Progenitor cell of endocrine pancreas (in vitro differentiated cells): ENCODE data around the gene JADE1. TPM values are rescaled to one million over a fixed set of nuclear protein-coding genes. Genes with fewer than 3 reads are reported as not detected.

Source experiments
- DNase-seq: peaks from one replicate; pipeline ENCODE4 v3.0.0; 2021; ENCODE audit warnings: low spot score; ENCODE audit not compliant: unreplicated experiment
- H3K27ac Mint-ChIP-seq: 2 replicates; pipeline ENCODE4 v1.8.0; 2021; ENCODE audit warnings: mild to moderate bottlenecking, moderate library complexity, mixed read lengths
- H3K27me3 Mint-ChIP-seq: 2 replicates; pipeline ENCODE4 v1.8.0; 2021; ENCODE audit warnings: mixed read lengths
- H3K36me3 Mint-ChIP-seq: 2 replicates; pipeline ENCODE4 v1.8.0; 2022; ENCODE audit warnings: mixed read lengths; ENCODE audit not compliant: insufficient read depth
- H3K4me1 Mint-ChIP-seq: 2 replicates; pipeline ENCODE4 v1.8.0; 2021; ENCODE audit warnings: low read depth, mixed read lengths
- H3K4me3 Mint-ChIP-seq: 2 replicates; pipeline ENCODE4 v1.8.0; 2021; ENCODE audit warnings: low read depth, mild to moderate bottlenecking, moderate library complexity, mixed read lengths
- H3K9me3 Mint-ChIP-seq: 2 replicates; pipeline ENCODE4 v1.8.0; 2021; ENCODE audit warnings: low read depth, mixed read lengths
- total RNA-seq: library from RNA; stranded (reverse); gene quantifications from 2 replicates; pipeline ENCODE4 v1.2.1, GENCODE V29; 2021
- TF ChIP-seq, protein P1 (sequence below): fragments of 200-600 bp; sonication (generic); IDR thresholded peaks from one replicate; pipeline ENCODE4 v1.5.0; 2021; ENCODE audit warnings: antibody characterized with exemption, mild to moderate bottlenecking; ENCODE audit not compliant: unreplicated experiment

Gene JADE1
- total RNA-seq, 1 donor from 2014 or later, result 35.3 TPM

DNA sequence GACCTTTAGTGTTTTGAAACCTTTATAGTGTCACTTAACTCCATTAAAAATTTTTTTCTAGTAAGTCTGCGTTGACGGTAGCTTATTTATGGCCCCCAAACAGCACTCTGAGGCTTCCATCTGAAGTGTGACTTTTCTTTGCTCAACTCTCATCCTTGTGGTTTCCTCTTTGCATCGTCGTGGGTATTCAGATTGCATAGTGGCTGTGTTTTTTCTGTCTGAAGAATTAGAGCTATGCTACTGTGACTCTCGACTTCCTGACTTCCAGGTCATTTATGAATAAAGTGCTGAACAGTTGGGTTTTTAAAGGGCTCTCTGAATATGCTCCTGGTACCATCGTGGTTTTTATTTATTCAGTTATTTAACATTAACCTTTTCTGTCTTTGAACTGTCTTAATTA is 44.9 kb downstream of the JADE1 start:
- no peaks in the 10 kb centered on the region for H3K27me3 Mint-ChIP-seq
- H3K4me3 Mint-ChIP-seq, result no peak overlapping the region
- no peak for DNase-seq
- no peaks in the 10 kb centered on the region for H3K9me3 Mint-ChIP-seq
- no peaks in the 10 kb centered on the region for H3K4me1 Mint-ChIP-seq
- no peak overlapping the region for H3K27ac Mint-ChIP-seq
- TF ChIP-seq, protein P1, sequence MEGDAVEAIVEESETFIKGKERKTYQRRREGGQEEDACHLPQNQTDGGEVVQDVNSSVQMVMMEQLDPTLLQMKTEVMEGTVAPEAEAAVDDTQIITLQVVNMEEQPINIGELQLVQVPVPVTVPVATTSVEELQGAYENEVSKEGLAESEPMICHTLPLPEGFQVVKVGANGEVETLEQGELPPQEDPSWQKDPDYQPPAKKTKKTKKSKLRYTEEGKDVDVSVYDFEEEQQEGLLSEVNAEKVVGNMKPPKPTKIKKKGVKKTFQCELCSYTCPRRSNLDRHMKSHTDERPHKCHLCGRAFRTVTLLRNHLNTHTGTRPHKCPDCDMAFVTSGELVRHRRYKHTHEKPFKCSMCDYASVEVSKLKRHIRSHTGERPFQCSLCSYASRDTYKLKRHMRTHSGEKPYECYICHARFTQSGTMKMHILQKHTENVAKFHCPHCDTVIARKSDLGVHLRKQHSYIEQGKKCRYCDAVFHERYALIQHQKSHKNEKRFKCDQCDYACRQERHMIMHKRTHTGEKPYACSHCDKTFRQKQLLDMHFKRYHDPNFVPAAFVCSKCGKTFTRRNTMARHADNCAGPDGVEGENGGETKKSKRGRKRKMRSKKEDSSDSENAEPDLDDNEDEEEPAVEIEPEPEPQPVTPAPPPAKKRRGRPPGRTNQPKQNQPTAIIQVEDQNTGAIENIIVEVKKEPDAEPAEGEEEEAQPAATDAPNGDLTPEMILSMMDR, result no peak
- H3K36me3 Mint-ChIP-seq, result peaks cover 42% of the 10 kb centered on the region

DNA sequence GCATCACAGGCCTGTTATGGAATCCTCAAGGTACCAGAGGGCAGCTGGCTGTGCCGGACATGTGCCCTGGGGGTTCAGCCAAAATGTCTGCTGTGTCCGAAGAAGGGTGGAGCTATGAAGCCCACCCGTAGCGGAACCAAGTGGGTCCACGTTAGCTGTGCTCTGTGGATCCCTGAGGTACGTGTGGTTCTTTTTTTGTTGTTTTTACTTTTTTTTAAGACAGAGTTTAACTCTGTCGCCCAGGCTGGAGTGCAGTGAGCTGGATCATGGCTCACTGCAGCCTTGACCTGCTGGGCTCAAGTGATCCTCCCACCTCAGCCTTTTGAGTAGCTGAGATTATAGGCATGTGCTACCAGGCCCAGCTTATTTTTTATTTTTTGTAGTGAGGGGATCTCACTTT is 46.1 kb downstream of the JADE1 start:
- Mint-ChIP-seq H3K9me3 (no peaks in the 10 kb centered on the region), H3K27me3 (no peaks in the 10 kb centered on the region), H3K27ac (no peak overlapping the region), H3K4me1 (no peaks in the 10 kb centered on the region), H3K4me3 (no peak overlapping the region), H3K36me3 (peaks cover 35% of the 10 kb centered on the region)
- DNase-seq, result no peak
- TF ChIP-seq, protein P1, result no peak

DNA sequence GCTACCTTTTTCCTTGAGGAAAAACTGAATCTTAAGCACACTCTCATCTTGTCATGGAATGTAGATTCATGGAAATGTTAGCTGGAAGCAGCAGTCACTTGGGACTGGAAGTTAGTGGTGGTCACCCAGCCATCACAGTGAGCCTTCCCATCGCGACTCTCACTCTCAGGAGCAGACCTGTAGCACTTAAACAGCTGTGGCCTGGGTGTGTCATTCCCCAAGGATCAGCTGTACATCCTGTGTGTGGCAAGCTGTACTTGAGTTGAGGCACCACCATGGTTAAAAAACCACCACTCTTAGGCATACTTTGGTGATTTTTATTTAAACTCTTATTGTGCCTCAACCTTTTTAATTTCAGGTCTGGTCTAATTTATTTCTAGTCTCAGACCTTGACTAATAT is 46.7 kb downstream of the JADE1 start:
- TF ChIP-seq, protein P1, result no peak
- DNase-seq, result no peak
- Mint-ChIP-seq H3K27ac (peak overlapping the region; percentile 18), H3K4me1 (no peaks in the 10 kb centered on the region), H3K27me3 (no peaks in the 10 kb centered on the region), H3K36me3 (peaks cover 35% of the 10 kb centered on the region), H3K4me3 (no peak overlapping the region), H3K9me3 (no peaks in the 10 kb centered on the region)

DNA sequence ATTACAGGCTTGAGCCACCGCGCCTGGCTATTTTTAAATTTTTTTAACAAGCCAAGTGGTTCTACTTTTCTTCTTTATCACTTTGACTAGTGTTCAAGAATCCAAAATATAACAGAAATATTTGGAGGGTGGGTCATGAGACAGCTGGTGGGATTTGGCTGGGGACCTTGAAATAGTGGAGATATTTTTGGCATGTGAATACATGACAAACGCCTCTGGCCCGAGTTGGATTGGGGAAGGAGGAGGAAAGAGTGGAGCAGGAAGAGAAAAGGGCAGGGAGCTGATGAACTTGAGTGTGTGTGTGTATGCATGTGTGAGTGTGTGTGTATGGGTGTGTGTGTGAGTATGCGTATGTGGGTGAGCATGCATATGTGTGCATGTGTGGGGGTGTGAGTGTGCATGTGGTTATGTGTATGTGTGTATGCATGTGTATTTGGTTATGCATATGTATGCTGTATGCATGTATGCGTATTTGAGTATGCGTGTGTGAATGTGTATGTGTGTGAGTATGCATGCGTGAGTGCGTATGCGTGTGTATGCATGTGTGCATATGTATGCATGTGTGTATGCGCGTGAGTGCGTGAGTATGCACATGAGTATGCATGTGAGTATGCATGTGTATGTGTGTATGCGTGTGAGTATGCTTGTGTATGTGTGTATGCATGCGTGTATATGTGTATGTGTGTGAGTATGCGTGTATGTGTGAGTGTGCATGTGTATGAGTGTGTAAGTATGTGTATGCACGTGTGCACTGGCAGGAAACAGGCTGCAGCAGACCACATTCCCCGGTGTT is 49.6 kb downstream of the JADE1 start:
- DNase-seq, result no peak

DNA sequence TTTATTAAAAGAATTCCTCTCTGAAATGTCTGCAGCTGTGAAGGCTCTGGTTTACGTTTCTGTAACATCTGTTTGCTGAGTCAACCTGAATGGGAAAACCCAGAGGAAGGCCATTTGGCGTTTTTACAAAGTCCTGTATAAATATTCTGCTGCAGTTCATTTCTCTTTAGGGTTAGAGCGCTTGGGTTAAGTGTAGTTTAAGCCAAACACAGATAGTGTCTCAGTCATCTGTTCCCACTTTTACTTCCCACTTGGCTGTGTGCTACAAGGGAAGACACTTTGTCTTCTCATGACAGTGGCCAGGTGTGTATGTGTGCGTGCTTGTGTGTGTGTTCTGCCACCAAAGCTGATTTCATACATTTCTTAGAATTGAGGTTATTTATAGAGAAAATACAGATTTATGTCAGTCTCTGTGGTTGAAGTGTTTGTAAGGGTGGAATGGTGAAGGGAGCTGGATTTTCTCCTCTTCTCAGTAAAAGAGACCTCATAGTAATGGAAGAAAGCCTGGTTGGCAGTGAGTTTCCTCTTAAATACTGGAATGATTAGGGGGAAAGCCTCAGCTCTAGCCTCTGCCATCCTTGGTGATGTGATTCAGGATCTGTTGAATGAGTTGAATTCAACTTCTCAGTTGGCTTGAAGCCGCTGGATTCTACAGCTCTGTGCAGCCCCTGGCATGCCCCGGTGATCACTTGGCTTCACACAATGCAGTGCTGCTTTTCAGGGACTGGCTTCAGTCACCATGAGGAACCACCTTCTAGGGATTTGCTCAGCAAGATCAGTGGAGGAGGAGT is 50.6 kb downstream of the JADE1 start:
- H3K4me1 Mint-ChIP-seq, result no peaks in the 10 kb centered on the region
- no peak overlapping the region for H3K4me3 Mint-ChIP-seq
- H3K27me3 Mint-ChIP-seq, result no peaks in the 10 kb centered on the region
- peaks cover 27% of the 10 kb centered on the region for H3K36me3 Mint-ChIP-seq
- H3K9me3 Mint-ChIP-seq, result no peaks in the 10 kb centered on the region
- no peak for DNase-seq
- H3K27ac Mint-ChIP-seq, result no peak overlapping the region
- TF ChIP-seq, protein P1, result no peak

More for the DNA sequence above, 49.6 kb downstream of the JADE1 start:
- TF ChIP-seq, protein P1, result no peak
- Mint-ChIP-seq H3K27ac (peak overlapping the region; percentile 83), H3K27me3 (no peaks in the 10 kb centered on the region), H3K36me3 (peaks cover 33% of the 10 kb centered on the region), H3K4me3 (no peak overlapping the region), H3K9me3 (no peaks in the 10 kb centered on the region), H3K4me1 (no peaks in the 10 kb centered on the region)
